ENCODE measurements around the gene UST. TPM values are rescaled to one million over a fixed set of nuclear protein-coding genes. Genes with fewer than 3 reads are reported as not detected.

UST gene
- polyA plus RNA-seq, 1 donor from 2014 or later = 7.5 TPM

GRCh38 chr6:149065121-149065520 is 318.3 kb downstream of the UST start:
- no peaks in the 10 kb centered on the region for H3K36me3 ChIP-seq (ENCODE audit: insufficient read depth, low read length)
- no peaks in the 10 kb centered on the region for H3K9me2 ChIP-seq (ENCODE audit: insufficient read depth, low read length)
- no peaks in the 10 kb centered on the region for H3F3A ChIP-seq (ENCODE audit: insufficient read depth, low read length, poor library complexity, severe bottlenecking)
- H3K4me3 ChIP-seq (ENCODE audit: low read length) = no peak overlapping the region
- no peak overlapping the region for H3K4me2 ChIP-seq (ENCODE audit: low read length)
- TF ChIP-seq RAD21 (conservative IDR thresholded peaks at IDR 0.05) (no peak), EP300 (conservative IDR thresholded peaks at IDR 0.05; ENCODE audit: poor library complexity, severe bottlenecking) (no peak), MXI1 (conservative IDR thresholded peaks at IDR 0.05; ENCODE audit: poor library complexity, severe bottlenecking) (no peak), CTCF (IDR thresholded peaks at IDR 0.05; ENCODE audit: poor library complexity, severe bottlenecking) (no peak), EZH2 (IDR thresholded peaks at IDR 0.05; ENCODE audit: borderline replicate concordance, insufficient read depth, low read length, poor library complexity, severe bottlenecking) (no peak), SMC3 (conservative IDR thresholded peaks at IDR 0.05; ENCODE audit: poor library complexity) (no peak), POLR2AphosphoS5 (IDR thresholded peaks at IDR 0.05) (no peak)
- no peak overlapping the region for H3K27ac ChIP-seq (ENCODE audit: low read length)
- H3K9me3 ChIP-seq (ENCODE audit: low read length) = no peaks in the 10 kb centered on the region
- no peaks in the 10 kb centered on the region for H4K20me1 ChIP-seq (ENCODE audit: insufficient read depth)
- no peak overlapping the region for H3K9ac ChIP-seq (ENCODE audit: low read length)
- H3K79me2 ChIP-seq (replicated peaks; ENCODE audit: insufficient read depth, low read length) = no peaks in the 10 kb centered on the region
- no peak overlapping the region for H2AFZ ChIP-seq (ENCODE audit: low read depth, low read length)
- H3K27me3 ChIP-seq (ENCODE audit: insufficient read depth, low read depth, low read length) = no peaks in the 10 kb centered on the region

- TF ChIP-seq CTCF (IDR thresholded peaks at IDR 0.05; ENCODE audit: poor library complexity, severe bottlenecking) (no peak), MXI1 (conservative IDR thresholded peaks at IDR 0.05; ENCODE audit: poor library complexity, severe bottlenecking) (no peak), TAF1 (IDR thresholded peaks at IDR 0.05; ENCODE audit: low read depth) (no peak), RAD21 (conservative IDR thresholded peaks at IDR 0.05) (no peak), SMC3 (conservative IDR thresholded peaks at IDR 0.05; ENCODE audit: poor library complexity) (no peak), EZH2 (IDR thresholded peaks at IDR 0.05; ENCODE audit: borderline replicate concordance, insufficient read depth, low read length, poor library complexity, severe bottlenecking) (no peak), POLR2AphosphoS5 (IDR thresholded peaks at IDR 0.05) (no peak), EP300 (conservative IDR thresholded peaks at IDR 0.05; ENCODE audit: poor library complexity, severe bottlenecking) (no peak)
- Histone ChIP-seq H3K9ac (ENCODE audit: low read length) (no peak overlapping the region), H3F3A (ENCODE audit: insufficient read depth, low read length, poor library complexity, severe bottlenecking) (no peaks in the 10 kb centered on the region), H3K27ac (ENCODE audit: low read length) (no peak overlapping the region), H3K9me2 (ENCODE audit: insufficient read depth, low read length) (no peaks in the 10 kb centered on the region), H3K36me3 (ENCODE audit: insufficient read depth, low read length) (no peaks in the 10 kb centered on the region), H3K4me2 (ENCODE audit: low read length) (no peak overlapping the region), H3K4me3 (ENCODE audit: low read length) (no peak overlapping the region), H3K9me3 (ENCODE audit: low read length) (no peaks in the 10 kb centered on the region), H3K27me3 (ENCODE audit: insufficient read depth, low read depth, low read length) (no peaks in the 10 kb centered on the region), H2AFZ (ENCODE audit: low read depth, low read length) (no peak overlapping the region), H4K20me1 (ENCODE audit: insufficient read depth) (no peaks in the 10 kb centered on the region), H3K79me2 (replicated peaks; ENCODE audit: insufficient read depth, low read length) (no peaks in the 10 kb centered on the region)
Observed at GRCh38 chr6:149065658-149066556, 319.1 kb downstream of the UST start.
